H1 (cell line): ENCODE results near the gene CD68. TPM values are rescaled to one million over a fixed set of nuclear protein-coding genes. Genes with fewer than 3 reads are reported as not detected.

ENCODE experiments used
- CTCF ChIA-PET: fragments of 300-600 bp; sonication (Branson Sonifier 250); formaldehyde crosslinking; loops from one replicate; lab custom pipeline; 2021; ENCODE audit not compliant: partially characterized antibody; lab: Charles Lee
- POLR2A ChIA-PET: fragments of 300-600 bp; sonication (Branson Sonifier 250); formaldehyde crosslinking; loops from one replicate; lab custom pipeline; 2021; ENCODE audit warnings: inconsistent platforms; ENCODE audit not compliant: partially characterized antibody; lab: Charles Lee
- DNase-seq, 2 experiments: peaks; one replicate each; pipeline versions ENCODE4 v3.0.0 to v3.0.0-alpha.2; 2010 to 2022; ENCODE audit warnings: low spot score in 2 of 2, low read depth in 1 of 2, mixed read lengths in 1 of 2
- FAIRE-seq: peaks from 2 replicates; lab custom pipeline; 2011; peaks lifted over from hg19 to GRCh38; lab: Jason Lieb, UNC
- H2AFZ ChIP-seq: 2 replicates; pipeline ENCODE4 v1.8.1; 2012; ENCODE audit warnings: low read length, inconsistent platforms
- H2AK5ac ChIP-seq: 2 replicates; pipeline ENCODE4 v1.6.1; 2013; ENCODE audit warnings: low read depth, low read length
- H2BK120ac ChIP-seq: replicated peaks from 2 replicates; pipeline ENCODE3; 2013; ENCODE audit warnings: low read depth, low read length, inconsistent platforms
- H2BK12ac ChIP-seq: 2 replicates; pipeline ENCODE4 v1.6.1; 2013; ENCODE audit warnings: low read depth, low read length
- H2BK15ac ChIP-seq: 2 replicates; pipeline ENCODE4 v1.6.1; 2013; ENCODE audit warnings: low read length
- H2BK20ac ChIP-seq: 2 replicates; pipeline ENCODE4 v1.6.1; 2013; ENCODE audit warnings: low read length
- H2BK5ac ChIP-seq: 2 replicates; pipeline ENCODE4 v1.6.1; 2013; ENCODE audit warnings: low read depth, low read length
- H3K14ac ChIP-seq: 2 replicates; pipeline ENCODE4 v1.6.1; 2013; ENCODE audit warnings: inconsistent platforms; ENCODE audit not compliant: insufficient read length
- H3K18ac ChIP-seq: 2 replicates; pipeline ENCODE4 v1.6.1; 2013; ENCODE audit warnings: low read length; ENCODE audit errors: extremely low read depth
- H3K23ac ChIP-seq: 2 replicates; pipeline ENCODE4 v1.6.1; 2013; ENCODE audit warnings: inconsistent platforms; ENCODE audit not compliant: insufficient read length
- H3K23me2 ChIP-seq: 2 replicates; pipeline ENCODE4 v1.6.1; 2013; ENCODE audit warnings: low read depth, low read length
- H3K27ac ChIP-seq: 2 replicates; pipeline ENCODE4 v1.6.1; 2011; ENCODE audit warnings: low read depth, low read length, inconsistent platforms
- H3K27me3 ChIP-seq, 4 experiments: replicated peaks in 1 of 4; 1 replicate in 1 of 4; 2 replicates in 3 of 4; pipeline versions ENCODE4 v1.6.1 to v1.8.1; 2011 to 2013; ENCODE audit warnings: low read length in 3 of 4, mild to moderate bottlenecking in 3 of 4, inconsistent platforms in 2 of 4, mixed read lengths in 2 of 4, moderate library complexity in 1 of 4; ENCODE audit not compliant: control insufficient read depth in 3 of 4, insufficient read depth in 3 of 4; ENCODE audit errors: extremely low read depth in 1 of 4
- H3K36me3 ChIP-seq, 4 experiments: 2 replicates each; pipeline versions ENCODE4 v1.6.1 to v1.8.1; 2011 to 2013; ENCODE audit warnings: mild to moderate bottlenecking in 4 of 4, low read length in 3 of 4, moderate library complexity in 2 of 4, control low read depth in 1 of 4, inconsistent platforms in 1 of 4; ENCODE audit not compliant: insufficient read depth in 4 of 4, control insufficient read depth in 2 of 4
- H3K4ac ChIP-seq: replicated peaks from 2 replicates; pipeline ENCODE3; 2013; ENCODE audit warnings: low read length, low read depth, mixed read lengths, inconsistent platforms; ENCODE audit not compliant: insufficient read length
- H3K4me1 ChIP-seq, 4 experiments: replicated peaks in 1 of 4; 1 replicate in 1 of 4; 2 replicates in 3 of 4; pipeline versions ENCODE4 v1.6.1 to v1.8.1; 2011 to 2013; ENCODE audit warnings: low read length in 3 of 4, inconsistent platforms in 2 of 4, mixed read lengths in 1 of 4; ENCODE audit not compliant: insufficient read depth in 4 of 4, control insufficient read depth in 3 of 4
- H3K4me2 ChIP-seq, 2 experiments: 2 replicates each; pipeline versions ENCODE4 v1.6.1 to v1.8.1; 2011 to 2013; ENCODE audit warnings: low read depth in 2 of 2, low read length in 2 of 2, control low read depth in 1 of 2, inconsistent platforms in 1 of 2, mild to moderate bottlenecking in 1 of 2; ENCODE audit not compliant: insufficient read depth in 1 of 2
- H3K4me3 ChIP-seq, 4 experiments: fragments of 200-600, 300-600 bp in 1 of 4; sonication (generic), shearing (Covaris generic), sonication (Bioruptor Twin) in 1 of 4; 2 replicates each; pipeline versions ENCODE4 v1.5.1 to v1.8.1; 2011 to 2016; ENCODE audit warnings: low read length in 4 of 4, low read depth in 3 of 4, control low read depth in 2 of 4, inconsistent platforms in 2 of 4, mild to moderate bottlenecking in 2 of 4, mixed read lengths in 1 of 4, moderate library complexity in 1 of 4; ENCODE audit not compliant: insufficient read depth in 2 of 4; ENCODE audit errors: extremely low read depth in 1 of 4
- H3K56ac ChIP-seq: replicated peaks from 2 replicates; pipeline ENCODE3; 2013; ENCODE audit warnings: low read depth, mild to moderate bottlenecking, mixed read lengths, low read length, inconsistent platforms; ENCODE audit not compliant: insufficient read length
- H3K79me1 ChIP-seq: 2 replicates; pipeline ENCODE4 v1.6.1; 2013; ENCODE audit warnings: low read depth, low read length, control low read depth
- H3K79me2 ChIP-seq, 2 experiments: 2 replicates each; pipeline versions ENCODE4 v1.6.1 to v1.8.1; 2012 to 2013; ENCODE audit warnings: low read length in 2 of 2, mild to moderate bottlenecking in 2 of 2, inconsistent platforms in 1 of 2; ENCODE audit not compliant: insufficient read depth in 2 of 2, control insufficient read depth in 1 of 2
- H3K9ac ChIP-seq, 4 experiments: replicated peaks in 1 of 4; 1 replicate in 1 of 4; 2 replicates in 3 of 4; pipeline versions ENCODE4 v1.6.1 to v1.8.1; 2011 to 2013; ENCODE audit warnings: low read depth in 3 of 4, low read length in 3 of 4, control low read depth in 2 of 4, mild to moderate bottlenecking in 2 of 4, moderate library complexity in 2 of 4, inconsistent platforms in 1 of 4; ENCODE audit errors: extremely low read depth in 1 of 4
- H3K9me3 ChIP-seq, 2 experiments: 2 replicates each; pipeline versions ENCODE4 v1.6.1 to v1.8.1; 2012 to 2013; ENCODE audit warnings: mild to moderate bottlenecking in 2 of 2, moderate library complexity in 2 of 2, control low read depth in 1 of 2, inconsistent platforms in 1 of 2, low read depth in 1 of 2, low read length in 1 of 2, mixed read lengths in 1 of 2; ENCODE audit not compliant: insufficient read depth in 2 of 2
- H4K20me1 ChIP-seq, 2 experiments: replicated peaks in 1 of 2; 2 replicates each; pipeline versions ENCODE3 to v1.8.1; 2011 to 2013; ENCODE audit warnings: inconsistent platforms in 2 of 2, low read length in 2 of 2, mild to moderate bottlenecking in 1 of 2; ENCODE audit not compliant: insufficient read depth in 2 of 2, control insufficient read depth in 1 of 2
- H4K5ac ChIP-seq: 2 replicates; pipeline ENCODE4 v1.6.1; 2013; ENCODE audit warnings: low read length, low read depth, mixed read lengths, inconsistent platforms; ENCODE audit not compliant: insufficient read length
- H4K8ac ChIP-seq: 2 replicates; pipeline ENCODE4 v1.8.0; 2013; ENCODE audit warnings: mild to moderate bottlenecking, moderate library complexity, low read length, inconsistent platforms; ENCODE audit not compliant: insufficient read depth; ENCODE audit errors: extremely low read depth
- H4K91ac ChIP-seq: replicated peaks from 2 replicates; pipeline ENCODE3; 2013; ENCODE audit warnings: low read length, mixed read lengths, inconsistent platforms; ENCODE audit not compliant: insufficient read length
- BCL11A ChIP-seq, 2 experiments: IDR thresholded peaks; one replicate each; pipeline ENCODE4 v1.6.1; 2011; ENCODE audit warnings: low read depth in 2 of 2, low read length in 2 of 2, mild to moderate bottlenecking in 2 of 2
- CEBPB ChIP-seq: IDR thresholded peaks from 2 replicates; pipeline ENCODE4 v1.6.1; 2012; ENCODE audit warnings: low read depth, low read length
- HDAC6 ChIP-seq: IDR thresholded peaks from one replicate; pipeline ENCODE4 v1.7.1; 2012; ENCODE audit warnings: low read depth, mild to moderate bottlenecking, inconsistent platforms, low read length, moderate library complexity
- JUN ChIP-seq: IDR thresholded peaks from 2 replicates; pipeline ENCODE4 v1.6.1; 2011; ENCODE audit warnings: low read depth, mild to moderate bottlenecking, improper control_type of control experiment, low read length
- JUND ChIP-seq: IDR thresholded peaks from 2 replicates; pipeline ENCODE4 v1.6.1; 2011; ENCODE audit warnings: mild to moderate bottlenecking, improper control_type of control experiment, low read length
- RAD21 ChIP-seq, 2 experiments: IDR thresholded peaks in 1 of 2; conservative IDR thresholded peaks in 1 of 2; 2 replicates each; pipeline ENCODE4 v1.6.1; 2011; ENCODE audit warnings: low read depth in 2 of 2, low read length in 2 of 2, improper control_type of control experiment in 1 of 2, inconsistent platforms in 1 of 2, mild to moderate bottlenecking in 1 of 2, moderate library complexity in 1 of 2
- SIN3A ChIP-seq, 2 experiments: IDR thresholded peaks in 1 of 2; conservative IDR thresholded peaks in 1 of 2; 2 replicates each; pipeline ENCODE4 v1.6.1; 2011 to 2012; ENCODE audit warnings: low read length in 2 of 2, improper control_type of control experiment in 1 of 2, low read depth in 1 of 2, mild to moderate bottlenecking in 1 of 2
- SIX5 ChIP-seq: IDR thresholded peaks from 2 replicates; pipeline ENCODE4 v1.6.1; 2011; ENCODE audit warnings: mild to moderate bottlenecking, low read depth, low read length
- WGBS, 2 experiments: shearing (Covaris generic) in 1 of 2; methylation state at CpG; one replicate each; pipeline versions ENCODE4 v1.1.6 to v1.1.7; 2013 to 2015; ENCODE audit warnings: low lambda C conversion rate in 2 of 2, mixed read lengths in 2 of 2, inconsistent platforms in 1 of 2, low coverage in 1 of 2, missing lambda C conversion rate in 1 of 2; ENCODE audit not compliant: insufficient replicate concordance in 2 of 2, insufficient coverage in 1 of 2, insufficient read length in 1 of 2; ENCODE audit errors: extremely low coverage in 1 of 2, missing lambda C conversion rate in 1 of 2; 5-methylcytosine and 5-hydroxymethylcytosine counted together
- polyA plus RNA-seq, 7 experiments: library from polyadenylated mRNA; depleted of rRNA in 3 of 7; stranded (reverse) in 5 of 7; unstranded in 2 of 7; fragments of >200 nt in 5 of 7; fragments of 200-250 nt in 2 of 7; gene quantifications; 1 replicate in 5 of 7; 2 replicates in 1 of 7; 4 replicates in 1 of 7; pipeline versions ENCODE4 v1.2.1 to v1.2.3, GENCODE V29; 2011 to 2013; ENCODE audit warnings: missing spikeins in 2 of 7, mixed read lengths in 2 of 7
- total RNA-seq: library from RNA; stranded (reverse); fragmentation: NEBNext Ultra II Directional; extraction: Animal tissue kit (Norgen Biotek cat#: 25700); gene quantifications from 2 replicates; pipeline ENCODE4 v1.2.1, GENCODE V29; 2021
- TF ChIP-seq, protein P1 (sequence below): IDR thresholded peaks from 2 replicates; pipeline ENCODE4 v1.6.1; 2012; ENCODE audit warnings: low read length, inconsistent platforms
- TF ChIP-seq, protein P2 (sequence below): IDR thresholded peaks from 2 replicates; pipeline ENCODE4 v1.6.1; 2011; ENCODE audit warnings: low read length, improper control_type of control experiment

Gene CD68
- total and polyA plus RNA-seq, 2 of the 8 experiments (the other 6 are each of a cell fraction or from before 2014, with no cell fraction given) = 0.18 TPM; not detected in 1

DNA sequence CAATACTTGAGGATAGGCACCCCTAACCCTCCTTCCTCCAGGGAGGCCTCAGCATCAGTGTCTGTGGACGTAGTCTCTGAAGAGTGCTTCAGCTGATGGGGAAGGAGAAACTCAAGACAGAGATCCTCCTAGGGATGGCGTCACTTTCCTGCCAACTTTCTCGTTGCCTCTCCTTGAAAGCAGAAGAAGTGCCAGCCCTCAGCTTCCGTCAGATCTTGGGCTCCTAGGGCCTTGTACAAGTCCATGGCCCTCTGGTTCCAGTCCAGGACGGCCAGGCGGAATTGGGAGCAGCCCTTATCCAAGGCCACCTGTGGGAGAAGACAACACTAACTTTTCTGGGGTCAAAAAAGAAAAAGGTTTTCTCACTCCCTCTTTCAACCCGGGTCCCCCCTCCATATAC, 46.9 kb downstream of the CD68 start:
- peak overlapping the region; percentile 2 for H4K5ac ChIP-seq
- H3K9ac ChIP-seq = peak overlapping the region in 1 of 4 experiments; percentile 64; a peak in 1 of 7 replicates
- whole genome bisulfite sequencing, 2 experiments = 94% methylated on average over 7 of the region's 7 CpGs; no CpG with 5 or more reads in 1 of the 2 experiments
- TF ChIP-seq RAD21 (IDR thresholded peaks at IDR 0.05 in 1 of 2, conservative IDR thresholded peaks at IDR 0.05 in 1 of 2; ENCODE audit: low read depth in 2 of 2, low read length in 2 of 2) (no peak), SIN3A (conservative IDR thresholded peaks at IDR 0.05 in 1 of 2, IDR thresholded peaks at IDR 0.05 in 1 of 2; ENCODE audit: low read depth in 1 of 2, low read length in 2 of 2) (no peak), HDAC6 (no peak), JUND (no peak), SIX5 (no peak), BCL11A (IDR thresholded peaks at IDR 0.05; ENCODE audit: low read depth in 2 of 2, low read length in 2 of 2) (no peak), CEBPB (no peak), JUN (no peak)
- TF ChIP-seq, protein P1, sequence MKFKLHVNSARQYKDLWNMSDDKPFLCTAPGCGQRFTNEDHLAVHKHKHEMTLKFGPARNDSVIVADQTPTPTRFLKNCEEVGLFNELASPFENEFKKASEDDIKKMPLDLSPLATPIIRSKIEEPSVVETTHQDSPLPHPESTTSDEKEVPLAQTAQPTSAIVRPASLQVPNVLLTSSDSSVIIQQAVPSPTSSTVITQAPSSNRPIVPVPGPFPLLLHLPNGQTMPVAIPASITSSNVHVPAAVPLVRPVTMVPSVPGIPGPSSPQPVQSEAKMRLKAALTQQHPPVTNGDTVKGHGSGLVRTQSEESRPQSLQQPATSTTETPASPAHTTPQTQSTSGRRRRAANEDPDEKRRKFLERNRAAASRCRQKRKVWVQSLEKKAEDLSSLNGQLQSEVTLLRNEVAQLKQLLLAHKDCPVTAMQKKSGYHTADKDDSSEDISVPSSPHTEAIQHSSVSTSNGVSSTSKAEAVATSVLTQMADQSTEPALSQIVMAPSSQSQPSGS = no peak
- TF ChIP-seq, protein P2, sequence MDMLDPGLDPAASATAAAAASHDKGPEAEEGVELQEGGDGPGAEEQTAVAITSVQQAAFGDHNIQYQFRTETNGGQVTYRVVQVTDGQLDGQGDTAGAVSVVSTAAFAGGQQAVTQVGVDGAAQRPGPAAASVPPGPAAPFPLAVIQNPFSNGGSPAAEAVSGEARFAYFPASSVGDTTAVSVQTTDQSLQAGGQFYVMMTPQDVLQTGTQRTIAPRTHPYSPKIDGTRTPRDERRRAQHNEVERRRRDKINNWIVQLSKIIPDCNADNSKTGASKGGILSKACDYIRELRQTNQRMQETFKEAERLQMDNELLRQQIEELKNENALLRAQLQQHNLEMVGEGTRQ = no peak

More for the DNA sequence above, 46.9 kb downstream of the CD68 start:
- Histone ChIP-seq H3K27me3 (no peaks in the 10 kb centered on the region), H4K8ac (no peak overlapping the region), H3K23ac (no peak overlapping the region), H2AK5ac (no peak overlapping the region), H4K91ac (no peak overlapping the region), H4K20me1 (no peaks in the 10 kb centered on the region), H3K79me2 (peaks cover 0 to 3% of the 10 kb centered on the region in 2 experiments; a peak in 1 of 4 replicates), H3K4me3 (peak overlapping the region; percentile 72 to 98 (median 76); a peak in 7 of 8 replicates), H2BK15ac (no peak overlapping the region), H3K18ac (no peak overlapping the region), H3K4ac (no peak overlapping the region), H3K4me2 (peak overlapping the region; percentile 72 to 77), H3K14ac (no peak overlapping the region), H3K27ac (no peak overlapping the region), H3K79me1 (peaks cover 2% of the 10 kb centered on the region; the same call in 1 of the 2 replicates), H3K56ac (no peak overlapping the region), H2BK12ac (no peak overlapping the region), H3K9me3 (no peaks in the 10 kb centered on the region), H2BK20ac (no peak overlapping the region), H2BK120ac (no peak overlapping the region), H2BK5ac (no peak overlapping the region), H2AFZ (no peak overlapping the region), H3K23me2 (peaks cover 8% of the 10 kb centered on the region), H3K4me1 (peaks cover 2 to 10% (median 4%) of the 10 kb centered on the region in 4 experiments; a peak in 5 of 7 replicates), H3K36me3 (peaks cover 0 to 4% (median 0%) of the 10 kb centered on the region in 4 experiments; a peak in 1 of 8 replicates)
- FAIRE-seq (no peak), DNase-seq (no peak)
- ChIA-PET POLR2A (interaction anchor here (1.4 to 79.4 kb wide), 6 partner anchors 11 to 95 kb away, joined by 4 to 2272 read pairs (median 20); partner anchors contain the start of genes ATP1B2, EFNB3, FXR2 and MPDU1), CTCF (interaction anchor here (0.9 to 3.7 kb wide), 8 partner anchors 12 to 86 kb away, joined by 3 to 23 read pairs (median 7); partner anchors contain the start of genes TP53 and WRAP53)
